ENCODE results near the gene IP6K3.

The IP6K3 gene

GRCh38 chr6:33723371-33724085, 23.2 kb downstream of the IP6K3 start:
- no peak for DNase-seq (ENCODE audit: low read depth, low spot score)

- no peak for DNase-seq (ENCODE audit: low read depth, low spot score)
These were observed 24.5 kb downstream of the IP6K3 start for GRCh38 chr6:33722103-33722623.

- DNase-seq (ENCODE audit: low read depth, low spot score), result no peak
These were observed 25.2 kb downstream of the IP6K3 start for GRCh38 chr6:33721508-33721907.

GRCh38 chr6:33720998-33721397, 25.7 kb downstream of the IP6K3 start:
- DNase-seq (ENCODE audit: low read depth, low spot score), result no peak

- DNase-seq (ENCODE audit: low read depth, low spot score), result no peak
These were observed 27.2 kb downstream of the IP6K3 start for GRCh38 chr6:33719326-33719987.

- no peak for DNase-seq (ENCODE audit: low read depth, low spot score)
These were observed 28.0 kb downstream of the IP6K3 start for GRCh38 chr6:33718713-33719112.

GRCh38 chr6:33717934-33718455, 28.7 kb downstream of the IP6K3 start:
- no peak for DNase-seq (ENCODE audit: low read depth, low spot score)

- no peak for DNase-seq (ENCODE audit: low read depth, low spot score)
These were observed 29.6 kb downstream of the IP6K3 start for GRCh38 chr6:33716890-33717632.

- DNase-seq (ENCODE audit: low read depth, low spot score), result peak; percentile 47
These were observed 30.3 kb downstream of the IP6K3 start for GRCh38 chr6:33716379-33716778.

- no peak for DNase-seq (ENCODE audit: low read depth, low spot score)
These were observed 32.2 kb downstream of the IP6K3 start for GRCh38 chr6:33714385-33715040.

- no peak for DNase-seq (ENCODE audit: low read depth, low spot score)
These were observed 32.9 kb downstream of the IP6K3 start for GRCh38 chr6:33713786-33714185.

- no peak for DNase-seq (ENCODE audit: low read depth, low spot score)
These were observed 33.8 kb downstream of the IP6K3 start for GRCh38 chr6:33712914-33713313.

GRCh38 chr6:33711140-33712129, 35.3 kb downstream of the IP6K3 start, which contains the start of gene UQCC2:
TSS of gene UQCC2 (minus strand) at chr6:33711700. CDS start at chr6:33711686, 14 bp downstream.
- peak; percentile 97 for DNase-seq (ENCODE audit: low read depth, low spot score)

- DNase-seq (ENCODE audit: low read depth, low spot score), result no peak
These were observed 36.2 kb downstream of the IP6K3 start for GRCh38 chr6:33710296-33711121.

GRCh38 chr6:33709605-33710295, 37.0 kb downstream of the IP6K3 start:
- DNase-seq (ENCODE audit: low read depth, low spot score), result no peak

GRCh38 chr6:33708516-33709204, 38.0 kb downstream of the IP6K3 start:
- no peak for DNase-seq (ENCODE audit: low read depth, low spot score)

- DNase-seq (ENCODE audit: low read depth, low spot score), result no peak
These were observed 38.9 kb downstream of the IP6K3 start for GRCh38 chr6:33707771-33708170.
